ENCODE measurements around the gene ASNSD1.

- TF ChIP-seq EP300 (IDR thresholded peaks at IDR 0.05), result no peak
- TF ChIP-seq CTCF (IDR thresholded peaks at IDR 0.05), result no peak
Observed at GRCh38 chr2:189639007-189639609, 22.2 kb upstream of the ASNSD1 start.

Data from tibial nerve (tissue), 4 donors.